ENCODE measurements around the gene MLYCD.
A peak's percentile ranks its signal among the peaks of the same experiment; 100 is the strongest.

MLYCD gene

GRCh38 chr16:83895243-83895642, 3.7 kb upstream of the MLYCD start:
- no peak for TF ChIP-seq CTCF (IDR thresholded peaks at IDR 0.05; ENCODE audit: poor library complexity, severe bottlenecking)
- DNase-seq (ENCODE audit: low spot score) (no peak), ATAC-seq (ENCODE audit: low read depth) (no peak)
- Histone ChIP-seq H3K36me3 (ENCODE audit: low read depth) (no peaks in the 10 kb centered on the region), H3K27me3 (ENCODE audit: insufficient read depth, poor library complexity, severe bottlenecking) (no peaks in the 10 kb centered on the region), H3K4me3 (ENCODE audit: severe bottlenecking) (no peak overlapping the region), H3K9me3 (ENCODE audit: severe bottlenecking) (no peaks in the 10 kb centered on the region), H3K27ac (ENCODE audit: poor library complexity, severe bottlenecking) (no peak overlapping the region), H3K4me1 (ENCODE audit: insufficient read depth, poor library complexity, severe bottlenecking) (no peaks in the 10 kb centered on the region)

- no peak for TF ChIP-seq CTCF (IDR thresholded peaks at IDR 0.05; ENCODE audit: poor library complexity, severe bottlenecking)
- no peak overlapping the region for H3K4me3 ChIP-seq (ENCODE audit: severe bottlenecking)
- H3K27ac ChIP-seq (ENCODE audit: poor library complexity, severe bottlenecking) = no peak overlapping the region
- no peaks in the 10 kb centered on the region for H3K36me3 ChIP-seq (ENCODE audit: low read depth)
- no peaks in the 10 kb centered on the region for H3K4me1 ChIP-seq (ENCODE audit: insufficient read depth, poor library complexity, severe bottlenecking)
- DNase-seq (ENCODE audit: low spot score) = no peak
- no peak for ATAC-seq (ENCODE audit: low read depth)
- H3K27me3 ChIP-seq (ENCODE audit: insufficient read depth, poor library complexity, severe bottlenecking) = no peaks in the 10 kb centered on the region
- H3K9me3 ChIP-seq (ENCODE audit: severe bottlenecking) = no peaks in the 10 kb centered on the region
Observed at GRCh38 chr16:83895942-83896341, 3.0 kb upstream of the MLYCD start.

- Histone ChIP-seq H3K36me3 (ENCODE audit: low read depth) (no peaks in the 10 kb centered on the region), H3K4me1 (ENCODE audit: insufficient read depth, poor library complexity, severe bottlenecking) (no peaks in the 10 kb centered on the region), H3K27me3 (ENCODE audit: insufficient read depth, poor library complexity, severe bottlenecking) (no peaks in the 10 kb centered on the region), H3K9me3 (ENCODE audit: severe bottlenecking) (no peaks in the 10 kb centered on the region), H3K27ac (ENCODE audit: poor library complexity, severe bottlenecking) (no peak overlapping the region), H3K4me3 (ENCODE audit: severe bottlenecking) (peak overlapping the region; percentile 98)
- DNase-seq (ENCODE audit: low spot score) = no peak
- peak; percentile 69 for ATAC-seq (ENCODE audit: low read depth)
- no peak for TF ChIP-seq CTCF (IDR thresholded peaks at IDR 0.05; ENCODE audit: poor library complexity, severe bottlenecking)
Observed at GRCh38 chr16:83899272-83899897, 470 bp downstream of the MLYCD start.

GRCh38 chr16:83899978-83900377, 1.1 kb downstream of the MLYCD start:
- no peaks in the 10 kb centered on the region for H3K27me3 ChIP-seq (ENCODE audit: insufficient read depth, poor library complexity, severe bottlenecking)
- no peaks in the 10 kb centered on the region for H3K4me1 ChIP-seq (ENCODE audit: insufficient read depth, poor library complexity, severe bottlenecking)
- DNase-seq (ENCODE audit: low spot score) (no peak), ATAC-seq (ENCODE audit: low read depth) (no peak)
- no peak for TF ChIP-seq CTCF (IDR thresholded peaks at IDR 0.05; ENCODE audit: poor library complexity, severe bottlenecking)
- no peaks in the 10 kb centered on the region for H3K9me3 ChIP-seq (ENCODE audit: severe bottlenecking)
- no peak overlapping the region for H3K27ac ChIP-seq (ENCODE audit: poor library complexity, severe bottlenecking)
- H3K36me3 ChIP-seq (ENCODE audit: low read depth) = no peaks in the 10 kb centered on the region
- H3K4me3 ChIP-seq (ENCODE audit: severe bottlenecking) = peak overlapping the region; percentile 98

- Histone ChIP-seq H3K9me3 (ENCODE audit: severe bottlenecking) (no peaks in the 10 kb centered on the region), H3K36me3 (ENCODE audit: low read depth) (no peaks in the 10 kb centered on the region), H3K27ac (ENCODE audit: poor library complexity, severe bottlenecking) (no peak overlapping the region), H3K4me3 (ENCODE audit: severe bottlenecking) (no peak overlapping the region), H3K27me3 (ENCODE audit: insufficient read depth, poor library complexity, severe bottlenecking) (no peaks in the 10 kb centered on the region), H3K4me1 (ENCODE audit: insufficient read depth, poor library complexity, severe bottlenecking) (no peaks in the 10 kb centered on the region)
- DNase-seq (ENCODE audit: low spot score) (no peak), ATAC-seq (ENCODE audit: low read depth) (no peak)
- no peak for TF ChIP-seq CTCF (IDR thresholded peaks at IDR 0.05; ENCODE audit: poor library complexity, severe bottlenecking)
Observed at GRCh38 chr16:83900571-83900970, 1.7 kb downstream of the MLYCD start.

Data from RWPE2 (cell line).